ENCODE measurements around the gene TMEM72.

GRCh38 chr10:44908936-44909630 is 2.1 kb upstream of the TMEM72 start:
- TF ChIP-seq GATA2 (IDR thresholded peaks at IDR 0.05; ENCODE audit: low read depth, low read length) (no peak), GATA3 (IDR thresholded peaks at IDR 0.05; ENCODE audit: low read depth, low read length) (no peak)

Measured in SH-SY5Y (cell line).